Astrocyte of the cerebellum (primary cell): ENCODE data around the gene ACTMAP.

Experiments used
- DNase-seq: peaks from one replicate; pipeline ENCODE4 v3.0.0-alpha.2; 2011; ENCODE audit warnings: low read depth
- H3K4me3 ChIP-seq: 2 replicates; pipeline ENCODE4 v1.5.1; 2011; ENCODE audit warnings: mild to moderate bottlenecking, low read depth, low read length, moderate library complexity
- CTCF ChIP-seq: IDR thresholded peaks from 2 replicates; pipeline ENCODE4 v1.5.1; 2012; ENCODE audit warnings: low read length, low read depth, moderate library complexity, mild to moderate bottlenecking; ENCODE audit errors: missing control alignments
- in situ Hi-C: cut with HindIII; loops from 2 replicates; pipeline ENCODE4 v1.10.0; 2017; ENCODE audit warnings: low sequenced_read_pairs

ACTMAP gene

GRCh38 chr19:40705362-40705651, 45.0 kb downstream of the ACTMAP start:
- TF ChIP-seq CTCF: no peak
- no peak for DNase-seq
- in situ Hi-C loops: no loop called here
- H3K4me3 ChIP-seq: no peak overlapping the region

- no peak for TF ChIP-seq CTCF
- H3K4me3 ChIP-seq: no peak overlapping the region
- in situ Hi-C loops: no loop called here
- DNase-seq: no peak
Measured at GRCh38 chr19:40704491-40705361, 45.6 kb downstream of the ACTMAP start.

GRCh38 chr19:40703029-40703755, 47.1 kb downstream of the ACTMAP start:
- TF ChIP-seq CTCF: no peak
- in situ Hi-C loops: no loop called here
- no peak for DNase-seq
- H3K4me3 ChIP-seq: no peak overlapping the region

- TF ChIP-seq CTCF: peak; percentile 62
- no peak overlapping the region for H3K4me3 ChIP-seq
- DNase-seq: no peak
- in situ Hi-C loops: no loop called here
Measured at GRCh38 chr19:40702337-40703012, 47.8 kb downstream of the ACTMAP start.

- in situ Hi-C loops: no loop called here
- no peak overlapping the region for H3K4me3 ChIP-seq
- no peak for TF ChIP-seq CTCF
- DNase-seq: no peak
Measured at GRCh38 chr19:40701758-40702157, 48.5 kb downstream of the ACTMAP start.

- in situ Hi-C loops: no loop called here
- no peak overlapping the region for H3K4me3 ChIP-seq
- no peak for DNase-seq
- no peak for TF ChIP-seq CTCF
Measured at GRCh38 chr19:40700083-40700482, 50.2 kb downstream of the ACTMAP start.
